Type B pancreatic cell (in vitro differentiated cells): ENCODE data around the gene HELB. TPM values are rescaled to one million over a fixed set of nuclear protein-coding genes. Genes with fewer than 3 reads are reported as not detected.

Experiments
- DNase-seq: peaks from one replicate; pipeline ENCODE4 v3.0.0; 2021; ENCODE audit warnings: mixed read lengths; ENCODE audit not compliant: unreplicated experiment; ENCODE audit errors: extremely low spot score
- H3K27ac Mint-ChIP-seq: 2 replicates; pipeline ENCODE4 v1.8.0; 2021; ENCODE audit warnings: mild to moderate bottlenecking, mixed read lengths
- H3K27me3 Mint-ChIP-seq: 2 replicates; pipeline ENCODE4 v1.8.0; 2021; ENCODE audit warnings: mixed read lengths
- H3K36me3 Mint-ChIP-seq: 2 replicates; pipeline ENCODE4 v1.8.0; 2021; ENCODE audit warnings: mixed read lengths
- H3K4me1 Mint-ChIP-seq: one replicate; pipeline ENCODE4 v1.8.0; 2021; ENCODE audit warnings: mixed read lengths; ENCODE audit not compliant: unreplicated experiment
- H3K4me3 Mint-ChIP-seq: 2 replicates; pipeline ENCODE4 v1.8.0; 2021; ENCODE audit warnings: mild to moderate bottlenecking, mixed read lengths
- H3K9me3 Mint-ChIP-seq: 2 replicates; pipeline ENCODE4 v1.8.0; 2021; ENCODE audit warnings: mixed read lengths
- total RNA-seq: library from RNA; stranded (reverse); gene quantifications from 2 replicates; pipeline ENCODE4 v1.2.1, GENCODE V29; 2021; ENCODE audit warnings: low replicate concordance
- TF ChIP-seq, protein P1 (sequence below): fragments of 200-600 bp; sonication (generic); conservative IDR thresholded peaks from 2 replicates; pipeline ENCODE4 v1.5.0; 2021; ENCODE audit warnings: antibody characterized with exemption, mild to moderate bottlenecking

Gene HELB
- total RNA-seq, 1 donor from 2014 or later, result 5.5 TPM

DNA sequence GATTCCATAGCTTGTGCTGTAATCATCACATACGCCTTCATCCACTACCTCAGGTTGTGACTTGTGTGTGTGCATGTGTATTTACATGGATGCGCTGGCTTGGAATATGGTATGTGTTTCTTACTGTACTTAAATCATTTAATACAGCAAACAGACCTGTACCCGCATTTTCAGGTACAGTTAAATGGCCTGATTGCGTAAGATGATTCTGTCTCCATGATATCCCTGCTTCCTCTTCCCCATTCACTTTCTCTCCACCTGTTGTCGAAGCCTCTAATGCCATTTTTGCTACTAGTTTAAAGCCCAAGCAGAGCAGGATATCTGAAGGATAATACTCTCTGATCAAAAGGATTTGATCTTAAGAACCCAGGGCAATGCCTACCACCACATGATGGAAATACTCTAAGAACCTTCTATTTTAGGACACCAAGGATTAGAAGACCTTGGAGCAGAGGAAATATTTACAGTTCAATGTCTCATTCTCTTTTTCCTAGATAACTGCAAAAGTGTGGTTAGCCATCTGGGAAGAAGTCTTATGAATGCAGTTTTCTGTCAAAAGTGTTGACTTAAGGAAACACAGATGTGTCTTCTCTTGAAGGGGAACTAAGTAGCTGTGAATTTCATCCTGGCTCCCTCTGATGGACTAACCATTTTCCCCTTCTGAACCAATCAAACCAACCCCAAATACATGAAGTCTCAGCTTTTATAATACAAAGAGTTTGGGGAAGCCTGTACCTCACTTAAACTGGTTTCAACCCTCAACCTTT is 78.7 kb downstream of the HELB start:
- Mint-ChIP-seq H3K27ac (no peak overlapping the region), H3K36me3 (no peaks in the 10 kb centered on the region), H3K4me1 (peaks cover 5% of the 10 kb centered on the region), H3K9me3 (no peaks in the 10 kb centered on the region), H3K4me3 (no peak overlapping the region), H3K27me3 (no peaks in the 10 kb centered on the region)
- TF ChIP-seq, protein P1, sequence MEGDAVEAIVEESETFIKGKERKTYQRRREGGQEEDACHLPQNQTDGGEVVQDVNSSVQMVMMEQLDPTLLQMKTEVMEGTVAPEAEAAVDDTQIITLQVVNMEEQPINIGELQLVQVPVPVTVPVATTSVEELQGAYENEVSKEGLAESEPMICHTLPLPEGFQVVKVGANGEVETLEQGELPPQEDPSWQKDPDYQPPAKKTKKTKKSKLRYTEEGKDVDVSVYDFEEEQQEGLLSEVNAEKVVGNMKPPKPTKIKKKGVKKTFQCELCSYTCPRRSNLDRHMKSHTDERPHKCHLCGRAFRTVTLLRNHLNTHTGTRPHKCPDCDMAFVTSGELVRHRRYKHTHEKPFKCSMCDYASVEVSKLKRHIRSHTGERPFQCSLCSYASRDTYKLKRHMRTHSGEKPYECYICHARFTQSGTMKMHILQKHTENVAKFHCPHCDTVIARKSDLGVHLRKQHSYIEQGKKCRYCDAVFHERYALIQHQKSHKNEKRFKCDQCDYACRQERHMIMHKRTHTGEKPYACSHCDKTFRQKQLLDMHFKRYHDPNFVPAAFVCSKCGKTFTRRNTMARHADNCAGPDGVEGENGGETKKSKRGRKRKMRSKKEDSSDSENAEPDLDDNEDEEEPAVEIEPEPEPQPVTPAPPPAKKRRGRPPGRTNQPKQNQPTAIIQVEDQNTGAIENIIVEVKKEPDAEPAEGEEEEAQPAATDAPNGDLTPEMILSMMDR, result no peak
- DNase-seq, result no peak

DNA sequence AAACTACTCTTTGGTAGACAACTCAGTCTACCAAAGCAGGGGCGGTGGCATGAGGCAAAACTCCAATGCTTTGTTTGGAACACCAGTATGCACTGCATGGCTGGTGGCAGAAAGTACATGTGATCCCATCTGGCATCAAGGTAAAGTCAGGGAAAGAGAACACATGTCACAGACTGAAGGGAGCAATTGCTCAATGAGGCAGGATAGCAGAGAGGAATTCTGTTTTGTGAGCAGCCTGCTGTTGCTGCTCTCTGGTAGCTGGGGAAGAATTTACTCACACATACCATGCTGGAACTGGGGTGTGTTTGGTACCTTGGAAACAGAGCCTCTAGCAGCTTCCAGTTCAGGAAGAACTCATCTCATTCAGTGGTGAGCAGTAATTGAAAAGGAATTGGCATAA is 84.8 kb downstream of the HELB start:
- no peak for DNase-seq
- Mint-ChIP-seq H3K36me3 (peaks cover 4% of the 10 kb centered on the region), H3K9me3 (no peaks in the 10 kb centered on the region), H3K4me3 (no peak overlapping the region), H3K27ac (no peak overlapping the region), H3K4me1 (no peaks in the 10 kb centered on the region), H3K27me3 (no peaks in the 10 kb centered on the region)
- TF ChIP-seq, protein P1, result no peak

Other genes with a start within 250 kb of the HELB start
- gene LLPH, start 171.7 kb upstream of the HELB start, total RNA-seq, result 15.3 and 26.3 TPM in 2 replicates
- 37.4 and 43.1 TPM in 2 replicates for gene TMBIM4, start 132.5 kb upstream of the HELB start, total RNA-seq
- gene IRAK3, start 113.3 kb upstream of the HELB start, total RNA-seq, result 0.21 and 0.34 TPM in 2 replicates